Tibial artery (tissue), 4 donors: ENCODE measurements around the gene SMARCE1.

Experiments
- DNase-seq, 2 donors: peaks; one replicate each; pipeline ENCODE4 v3.0.0-alpha.2; 2019
- H3K27ac ChIP-seq, 2 donors: fragments of 200-600 bp; sonication (generic) in 1 of 2; 1 replicate in 1 of 2; 2 replicates in 1 of 2; pipeline ENCODE4 v1.5.1; 2018 to 2019; ENCODE audit warnings: mild to moderate bottlenecking in 1 of 2
- H3K27me3 ChIP-seq, 2 donors: fragments of 200-600 bp; sonication (generic) in 1 of 2; one replicate each; pipeline versions ENCODE4 v1.5.1 to v1.6.0; 2016 to 2019
- H3K36me3 ChIP-seq, 3 donors: fragments of 200-600 bp; sonication (generic) in 2 of 3; one replicate each; pipeline ENCODE4 v1.5.1; 2016 to 2019; ENCODE audit warnings: mild to moderate bottlenecking in 2 of 3
- H3K4me1 ChIP-seq, 4 donors: fragments of 200-600 bp; sonication (generic) in 2 of 4; 1 replicate in 3 of 4; 2 replicates in 1 of 4; pipeline ENCODE4 v1.5.1; 2016 to 2019
- H3K4me3 ChIP-seq, 2 donors: fragments of 200-600 bp; sonication (generic) in 1 of 2; 1 replicate in 1 of 2; 2 replicates in 1 of 2; pipeline ENCODE4 v1.5.1; 2018 to 2019; ENCODE audit warnings: mild to moderate bottlenecking in 2 of 2
- H3K9me3 ChIP-seq, 3 donors: fragments of 200-600 bp; sonication (generic) in 1 of 3; one replicate each; pipeline ENCODE4 v1.5.1; 2016 to 2019
- intact Hi-C: fragments of 100-400 bp; cut with DNase I; formaldehyde crosslinking; loops from one replicate; pipeline ENCODE4 v1.15.0; 2023; ENCODE audit warnings: low total_unique reads
- TF ChIP-seq, protein P1 (sequence below), 2 experiments: fragments of 200-600 bp in 1 of 2; fragments of 450-650 bp in 1 of 2; IDR thresholded peaks; one replicate each; pipeline ENCODE4 v1.5.1; 2017 to 2019; ENCODE audit warnings: antibody characterized with exemption in 2 of 2, mild to moderate bottlenecking in 1 of 2, moderate library complexity in 1 of 2

Gene SMARCE1

DNA sequence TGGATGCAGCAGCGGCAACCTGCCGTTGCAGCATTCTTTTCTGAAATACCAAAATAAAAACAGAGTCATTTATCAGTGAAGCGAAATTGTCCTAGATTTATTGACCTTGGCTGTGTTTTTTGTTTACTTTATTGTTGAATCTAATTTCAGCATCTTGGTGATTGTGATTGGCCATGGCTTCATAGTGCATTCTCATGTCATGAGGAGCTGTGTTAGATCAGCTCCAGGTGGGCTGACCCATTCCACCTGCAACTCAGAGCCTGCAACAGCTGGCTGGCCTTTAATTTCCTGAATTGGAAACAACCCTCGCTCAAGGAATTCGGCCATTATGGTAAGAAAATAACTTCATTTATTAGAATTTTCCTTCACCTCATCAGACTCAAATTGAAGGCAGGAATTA lies 39.5 kb upstream of the SMARCE1 start:
- Histone ChIP-seq H3K4me3 (no peak overlapping the region), H3K27ac (no peak overlapping the region), H3K27me3 (peaks cover 0 to 8% of the 10 kb centered on the region in 2 donors), H3K4me1 (no peaks in the 10 kb centered on the region), H3K9me3 (no peaks in the 10 kb centered on the region), H3K36me3 (no peaks in the 10 kb centered on the region)
- intact Hi-C loops, result no loop called here
- DNase-seq, result no peak
- TF ChIP-seq, protein P1, sequence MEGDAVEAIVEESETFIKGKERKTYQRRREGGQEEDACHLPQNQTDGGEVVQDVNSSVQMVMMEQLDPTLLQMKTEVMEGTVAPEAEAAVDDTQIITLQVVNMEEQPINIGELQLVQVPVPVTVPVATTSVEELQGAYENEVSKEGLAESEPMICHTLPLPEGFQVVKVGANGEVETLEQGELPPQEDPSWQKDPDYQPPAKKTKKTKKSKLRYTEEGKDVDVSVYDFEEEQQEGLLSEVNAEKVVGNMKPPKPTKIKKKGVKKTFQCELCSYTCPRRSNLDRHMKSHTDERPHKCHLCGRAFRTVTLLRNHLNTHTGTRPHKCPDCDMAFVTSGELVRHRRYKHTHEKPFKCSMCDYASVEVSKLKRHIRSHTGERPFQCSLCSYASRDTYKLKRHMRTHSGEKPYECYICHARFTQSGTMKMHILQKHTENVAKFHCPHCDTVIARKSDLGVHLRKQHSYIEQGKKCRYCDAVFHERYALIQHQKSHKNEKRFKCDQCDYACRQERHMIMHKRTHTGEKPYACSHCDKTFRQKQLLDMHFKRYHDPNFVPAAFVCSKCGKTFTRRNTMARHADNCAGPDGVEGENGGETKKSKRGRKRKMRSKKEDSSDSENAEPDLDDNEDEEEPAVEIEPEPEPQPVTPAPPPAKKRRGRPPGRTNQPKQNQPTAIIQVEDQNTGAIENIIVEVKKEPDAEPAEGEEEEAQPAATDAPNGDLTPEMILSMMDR (IDR thresholded peaks at IDR 0.05), result no peak

DNA sequence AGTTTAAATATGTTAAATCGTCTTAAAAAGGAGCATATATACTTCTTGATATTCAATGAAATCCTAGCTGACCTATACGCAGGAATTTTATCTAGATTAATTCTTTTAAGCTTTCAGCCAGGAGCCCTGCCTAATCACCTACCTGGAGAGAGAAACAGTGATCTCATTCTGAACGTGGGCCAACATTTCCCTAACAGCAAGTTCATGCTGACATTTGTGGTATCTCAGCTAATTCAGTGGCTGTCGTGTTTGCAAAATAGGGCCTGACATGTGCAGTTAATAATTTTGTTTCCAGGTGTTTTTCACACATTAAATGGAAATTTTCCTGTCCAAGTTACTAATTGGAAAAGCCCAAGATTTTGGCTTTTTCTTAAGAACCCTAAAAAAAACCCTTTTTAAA lies 38.6 kb upstream of the SMARCE1 start:
- no peak overlapping the region for H3K27ac ChIP-seq
- H3K4me1 ChIP-seq, result no peaks in the 10 kb centered on the region
- intact Hi-C loops, result no loop called here
- no peaks in the 10 kb centered on the region for H3K36me3 ChIP-seq
- TF ChIP-seq, protein P1 (IDR thresholded peaks at IDR 0.05), result no peak
- no peak overlapping the region for H3K4me3 ChIP-seq
- peaks cover 0 to 10% of the 10 kb centered on the region in 2 donors for H3K27me3 ChIP-seq
- H3K9me3 ChIP-seq, result no peaks in the 10 kb centered on the region
- no peak for DNase-seq

DNA sequence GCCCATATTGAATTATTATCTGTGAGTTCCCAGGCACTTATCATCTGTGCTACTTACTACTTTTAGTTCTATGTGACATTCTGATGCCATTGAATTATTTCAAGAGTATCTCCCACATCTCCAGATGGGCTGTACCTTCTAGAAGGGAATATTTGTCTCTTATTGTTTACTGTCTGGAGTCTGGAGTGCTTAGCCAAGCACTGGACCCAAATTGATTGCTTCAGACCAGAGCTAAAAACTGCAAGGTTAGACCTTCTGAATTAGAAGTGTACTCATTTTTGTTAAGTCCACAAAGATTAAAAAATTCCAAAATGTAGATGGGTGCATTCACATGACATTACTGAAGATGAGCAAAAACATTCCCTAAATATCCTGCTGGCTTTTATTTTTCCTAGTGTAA lies 33.4 kb upstream of the SMARCE1 start:
- H3K4me1 ChIP-seq, result no peaks in the 10 kb centered on the region
- H3K4me3 ChIP-seq, result no peak overlapping the region
- TF ChIP-seq, protein P1 (IDR thresholded peaks at IDR 0.05), result no peak
- peaks cover 0 to 26% of the 10 kb centered on the region in 2 donors for H3K27me3 ChIP-seq
- H3K36me3 ChIP-seq, result no peaks in the 10 kb centered on the region
- intact Hi-C loops, result no loop called here
- no peak for DNase-seq
- H3K9me3 ChIP-seq, result no peaks in the 10 kb centered on the region
- no peak overlapping the region for H3K27ac ChIP-seq

DNA sequence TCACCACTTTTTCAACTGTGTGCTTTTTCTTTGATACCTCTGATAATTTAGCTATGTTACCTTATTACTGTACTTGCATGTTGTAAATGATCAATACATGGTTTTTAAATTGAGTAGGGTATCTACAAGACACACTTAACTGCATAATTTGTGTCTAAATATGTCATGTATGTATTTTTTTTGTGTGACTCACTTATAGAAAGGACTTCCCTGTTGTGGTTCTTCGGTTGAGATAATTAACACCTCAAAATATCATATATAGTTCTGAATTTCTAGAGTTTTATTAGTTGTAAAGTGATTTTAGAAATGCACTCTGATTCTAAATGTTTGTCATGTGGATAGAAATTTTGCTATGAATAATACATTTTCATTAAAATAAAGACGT lies 31.9 kb upstream of the SMARCE1 start:
- no peaks in the 10 kb centered on the region for H3K4me1 ChIP-seq
- intact Hi-C loops, result no loop called here
- no peak overlapping the region for H3K4me3 ChIP-seq
- H3K27me3 ChIP-seq, result peaks cover 0 to 26% of the 10 kb centered on the region in 2 donors
- no peak overlapping the region for H3K27ac ChIP-seq
- TF ChIP-seq, protein P1 (IDR thresholded peaks at IDR 0.05), result no peak
- no peaks in the 10 kb centered on the region for H3K9me3 ChIP-seq
- H3K36me3 ChIP-seq, result no peaks in the 10 kb centered on the region
- DNase-seq, result no peak

DNA sequence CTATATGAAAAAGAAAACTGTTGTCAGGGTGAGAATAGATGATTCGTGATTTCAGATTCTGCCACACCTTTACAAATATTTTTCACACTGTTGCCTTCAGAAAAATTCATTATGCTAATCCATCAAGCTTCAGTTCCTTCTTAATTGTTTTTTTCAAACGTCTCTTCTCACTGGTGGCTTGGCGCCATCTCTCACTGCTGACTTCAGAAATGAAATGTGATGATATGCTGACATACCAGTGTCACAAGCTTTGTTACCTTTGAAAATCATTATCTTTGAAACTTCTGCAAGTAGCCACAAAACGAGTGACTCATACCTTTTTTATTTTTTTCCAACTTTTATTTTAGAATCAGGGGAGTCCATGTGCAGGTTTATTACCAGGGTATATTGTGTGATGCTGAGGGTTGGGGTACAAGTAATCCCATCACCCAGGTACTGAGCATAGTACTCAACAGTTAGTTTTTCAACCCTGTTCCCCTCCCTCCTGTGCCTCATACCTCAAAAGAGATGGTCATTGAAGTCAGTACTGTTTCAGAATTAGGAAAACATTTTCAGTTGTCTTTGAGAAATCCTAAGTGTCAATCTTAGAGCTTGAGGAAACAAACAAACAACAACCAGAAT lies 31.4 kb upstream of the SMARCE1 start:
- no peak overlapping the region for H3K4me3 ChIP-seq
- H3K9me3 ChIP-seq, result no peaks in the 10 kb centered on the region
- H3K36me3 ChIP-seq, result no peaks in the 10 kb centered on the region
- H3K27me3 ChIP-seq, result peaks cover 0 to 26% of the 10 kb centered on the region in 2 donors
- H3K27ac ChIP-seq, result no peak overlapping the region
- DNase-seq, result no peak
- H3K4me1 ChIP-seq, result no peaks in the 10 kb centered on the region
- TF ChIP-seq, protein P1 (IDR thresholded peaks at IDR 0.05), result no peak
- intact Hi-C loops, result no loop called here

DNA sequence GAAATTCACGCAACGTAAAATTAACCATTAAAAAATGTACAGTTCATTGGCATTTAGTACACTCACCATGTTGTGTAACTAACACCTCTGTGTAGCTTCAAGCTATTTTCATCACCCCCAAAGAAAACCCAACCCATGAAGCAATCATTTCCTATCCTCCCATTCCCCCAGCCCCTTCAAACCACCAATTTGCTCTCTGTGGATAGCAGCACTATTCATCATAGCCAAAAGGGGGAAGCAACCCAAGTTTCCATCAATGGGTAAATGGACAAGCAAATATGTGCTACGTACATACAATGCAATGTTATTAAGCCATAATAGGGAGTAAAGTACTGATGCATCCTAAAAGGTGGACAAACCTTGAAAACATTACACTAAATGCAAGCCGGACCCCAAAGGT lies 28.3 kb upstream of the SMARCE1 start:
- TF ChIP-seq, protein P1 (IDR thresholded peaks at IDR 0.05), result no peak
- DNase-seq, result no peak
- Histone ChIP-seq H3K4me1 (no peaks in the 10 kb centered on the region), H3K27me3 (peaks cover 0 to 16% of the 10 kb centered on the region in 2 donors), H3K9me3 (no peaks in the 10 kb centered on the region), H3K27ac (no peak overlapping the region), H3K4me3 (no peak overlapping the region), H3K36me3 (no peaks in the 10 kb centered on the region)
- intact Hi-C loops, result no loop called here
